HepG2 (cell line): Measurements from ENCODE around the gene UPF3A. TPM values are rescaled to one million over a fixed set of nuclear protein-coding genes. Genes with fewer than 3 reads are reported as not detected.

Experiments
- CEBPG ChIP-seq: IDR thresholded peaks from 2 replicates; pipeline ENCODE4 v1.6.1; 2016
- JUN ChIP-seq: sonication (generic); formaldehyde crosslinking; IDR thresholded peaks from 2 replicates; pipeline ENCODE4 v1.4.0; 2020; ENCODE audit warnings: mild to moderate bottlenecking, missing genetic modification reagents
- MAZ ChIP-seq, 2 experiments: sonication (generic) in 1 of 2; formaldehyde crosslinking in 1 of 2; IDR thresholded peaks; 2 replicates each; pipeline versions ENCODE4 v1.5.0 to v1.6.1; 2012 to 2020; ENCODE audit warnings: low read depth in 2 of 2, mild to moderate bottlenecking in 2 of 2, borderline replicate concordance in 1 of 2, improper control_type of control experiment in 1 of 2, low read length in 1 of 2, missing genetic modification reagents in 1 of 2, moderate library complexity in 1 of 2
- MED8 ChIP-seq: sonication (generic); formaldehyde crosslinking; IDR thresholded peaks from 2 replicates; pipeline ENCODE4 v1.8.1; 2023; ENCODE audit warnings: mild to moderate bottlenecking, missing genetic modification reagents; ENCODE audit not compliant: insufficient replicate concordance
- MEIS2 ChIP-seq: sonication (generic); formaldehyde crosslinking; IDR thresholded peaks from 2 replicates; pipeline ENCODE4 v1.9.0; 2021; ENCODE audit warnings: mild to moderate bottlenecking, missing genetic modification reagents
- NKX3-1 ChIP-seq: sonication (generic); formaldehyde crosslinking; IDR thresholded peaks from 2 replicates; pipeline ENCODE4 v1.5.0; 2020; ENCODE audit warnings: missing genetic modification reagents
- RELA ChIP-seq: sonication (generic); formaldehyde crosslinking; IDR thresholded peaks from 2 replicates; pipeline ENCODE4 v1.4.0; 2020; ENCODE audit warnings: missing genetic modification reagents
- SMYD3 ChIP-seq: sonication (generic); formaldehyde crosslinking; IDR thresholded peaks from 2 replicates; pipeline ENCODE4 v1.8.1; 2023; ENCODE audit warnings: mild to moderate bottlenecking, missing genetic modification reagents
- SOX5 ChIP-seq: IDR thresholded peaks from 2 replicates; pipeline ENCODE4 v1.6.1; 2016; ENCODE audit warnings: borderline replicate concordance
- SRY ChIP-seq: sonication (generic); formaldehyde crosslinking; IDR thresholded peaks from 2 replicates; pipeline ENCODE4 v1.8.0; 2022; ENCODE audit warnings: mild to moderate bottlenecking, missing genetic modification reagents
- TEAD3 ChIP-seq: optimal IDR thresholded peaks from 2 replicates; pipeline ENCODE3; 2016; ENCODE audit warnings: borderline replicate concordance
- THRA ChIP-seq: sonication (generic); formaldehyde crosslinking; IDR thresholded peaks from 2 replicates; pipeline ENCODE4 v1.4.0; 2020; ENCODE audit warnings: missing genetic modification reagents, borderline replicate concordance
- TMF1 ChIP-seq: sonication (generic); formaldehyde crosslinking; IDR thresholded peaks from 2 replicates; pipeline ENCODE4 v1.8.1; 2022; ENCODE audit warnings: low read depth, missing genetic modification reagents
- ZBTB10 ChIP-seq: sonication (generic); formaldehyde crosslinking; IDR thresholded peaks from 2 replicates; pipeline ENCODE4 v1.4.0; 2020; ENCODE audit warnings: missing genetic modification reagents, borderline replicate concordance
- ZNF121 ChIP-seq: sonication (generic); formaldehyde crosslinking; IDR thresholded peaks from 2 replicates; pipeline ENCODE4 v1.5.0; 2020; ENCODE audit warnings: mild to moderate bottlenecking, missing genetic modification reagents
- ZNF251 ChIP-seq: sonication (generic); formaldehyde crosslinking; IDR thresholded peaks from 2 replicates; pipeline ENCODE4 v1.9.0; 2021; ENCODE audit warnings: mild to moderate bottlenecking, missing genetic modification reagents
- ZNF30 ChIP-seq: sonication (generic); formaldehyde crosslinking; IDR thresholded peaks from 2 replicates; pipeline ENCODE4 v1.5.0; 2020; ENCODE audit warnings: mild to moderate bottlenecking, missing genetic modification reagents
- ZNF33A ChIP-seq: sonication (generic); formaldehyde crosslinking; IDR thresholded peaks from 2 replicates; pipeline ENCODE4 v1.5.1; 2020; ENCODE audit warnings: missing genetic modification reagents, mild to moderate bottlenecking, moderate library complexity, borderline replicate concordance
- ZNF33B ChIP-seq: sonication (generic); formaldehyde crosslinking; IDR thresholded peaks from 2 replicates; pipeline ENCODE4 v1.5.1; 2020; ENCODE audit warnings: mild to moderate bottlenecking, missing genetic modification reagents
- ZNF460 ChIP-seq: sonication (generic); formaldehyde crosslinking; IDR thresholded peaks from 2 replicates; pipeline ENCODE4 v1.5.1; 2020; ENCODE audit warnings: missing genetic modification reagents, mild to moderate bottlenecking, borderline replicate concordance
- ZNF629 ChIP-seq: sonication (generic); formaldehyde crosslinking; conservative IDR thresholded peaks from 2 replicates; pipeline ENCODE4 v1.5.0; 2020; ENCODE audit warnings: missing genetic modification reagents
- polyA plus RNA-seq, 8 experiments: library from polyadenylated mRNA; depleted of rRNA in 3 of 8; stranded (reverse) in 7 of 8; unstranded in 1 of 8; fragments of >200 nt; fragmentation: Illumina TruSeq in 4 of 8; extraction: Trizol in 4 of 8; gene quantifications; 2 replicates each; pipeline versions ENCODE4 v1.2.1 to v1.2.3, GENCODE V29; 2011 to 2016; ENCODE audit warnings: low read depth in 4 of 8, missing spikeins in 1 of 8, mixed read lengths in 1 of 8; ENCODE audit not compliant: insufficient read depth in 1 of 8
- total RNA-seq, 5 experiments: library from RNA; depleted of rRNA; stranded (reverse); fragments of >200 nt; fragmentation: Illumina TruSeq; extraction: Trizol; gene quantifications; 2 replicates each; pipeline ENCODE4 v1.2.3, GENCODE V29; 2016; ENCODE audit warnings: low read depth in 1 of 5
- TF ChIP-seq, protein P1 (sequence below): sonication (generic); formaldehyde crosslinking; IDR thresholded peaks from 2 replicates; pipeline ENCODE4 v1.5.0; 2020; ENCODE audit warnings: missing genetic modification reagents, mild to moderate bottlenecking, borderline replicate concordance
- TF ChIP-seq, protein P2 (sequence below): sonication (generic); formaldehyde crosslinking; IDR thresholded peaks from 2 replicates; pipeline ENCODE4 v1.5.1; 2020; ENCODE audit warnings: missing genetic modification reagents, mild to moderate bottlenecking, borderline replicate concordance

UPF3A gene
- total and polyA plus RNA-seq, 2 of the 13 experiments (the other 11 are each of a cell fraction or from before 2014, with no cell fraction given): 60.2 to 63.8 TPM

- TF ChIP-seq ZBTB10 (CRISPR knock-in tag): 0 out of 2 replicates have a peak, but pooled peaks have one; percentile 35
- no peak for TF ChIP-seq CEBPG (CRISPR knock-in tag)
- no peak for TF ChIP-seq MED8 (CRISPR knock-in tag)
- TF ChIP-seq ZNF629 (CRISPR knock-in tag): no peak
- no peak for TF ChIP-seq MEIS2 (CRISPR knock-in tag)
- 0 out of 2 replicates have a peak, but pooled peaks have one; percentile 16 for TF ChIP-seq JUN
- peak; percentile 59; the same call in 1 of the 2 replicates for TF ChIP-seq SOX5 (CRISPR knock-in tag)
- TF ChIP-seq, protein P1, sequence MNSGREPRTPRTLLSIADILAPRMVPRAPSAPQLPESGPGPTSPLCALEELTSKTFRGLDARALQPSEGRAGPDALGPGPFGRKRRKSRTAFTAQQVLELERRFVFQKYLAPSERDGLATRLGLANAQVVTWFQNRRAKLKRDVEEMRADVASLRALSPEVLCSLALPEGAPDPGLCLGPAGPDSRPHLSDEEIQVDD: peak; percentile 19; the same call in 1 of the 2 replicates
- TF ChIP-seq SMYD3 (CRISPR knock-in tag): no peak
- no peak for TF ChIP-seq NKX3-1 (CRISPR knock-in tag)
- no peak for TF ChIP-seq TMF1
- peak; percentile 36; the same call in 1 of the 2 replicates for TF ChIP-seq SRY (CRISPR knock-in tag)
- TF ChIP-seq ZNF251 (CRISPR knock-in tag): no peak
- TF ChIP-seq MAZ (IDR thresholded peaks at IDR 0.05; ENCODE audit: borderline replicate concordance, low read depth, low read length): no peak
- peak; percentile 93 for TF ChIP-seq MAZ (CRISPR knock-in tag; IDR thresholded peaks at IDR 0.05; ENCODE audit: low read depth)
- TF ChIP-seq ZNF30 (CRISPR knock-in tag): no peak
- no peak; the same call in 1 of the 2 replicates for TF ChIP-seq ZNF460 (CRISPR knock-in tag)
- TF ChIP-seq ZNF121: peak; percentile 97
- no peak for TF ChIP-seq RELA (CRISPR knock-in tag)
- no peak for TF ChIP-seq ZNF33A (CRISPR knock-in tag)
- no peak for TF ChIP-seq TEAD3 (CRISPR knock-in tag)
- no peak for TF ChIP-seq ZNF33B (CRISPR knock-in tag)
- TF ChIP-seq, protein P2, sequence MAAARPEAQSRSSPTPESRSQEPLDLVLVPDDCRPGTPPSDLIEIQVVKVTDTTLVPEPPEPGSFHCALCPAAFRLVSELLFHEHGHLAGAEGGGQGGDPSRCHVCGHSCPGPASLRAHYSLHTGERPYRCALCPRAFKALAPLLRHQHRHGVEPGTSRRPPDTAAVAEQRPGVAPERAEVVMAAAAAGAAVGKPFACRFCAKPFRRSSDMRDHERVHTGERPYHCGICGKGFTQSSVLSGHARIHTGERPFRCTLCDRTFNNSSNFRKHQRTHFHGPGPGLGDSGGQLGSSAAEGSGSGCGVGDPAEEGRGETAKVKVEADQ: no peak; the same call in 1 of the 2 replicates
- TF ChIP-seq THRA (CRISPR knock-in tag): peak; percentile 45
These were observed at the start of gene UPF3A (continued) for GRCh38 chr13:114281351-114282040.
